NCI-H1417 treated with DMSO at 0.1 percent for 48 hours (cell line): ENCODE measurements around the gene MRPL23.
"Not testable (repeated sequence)": the region's sequence is repeated elsewhere in the genome, so short reads cannot be mapped to it uniquely, and the experiment has no call there.

ENCODE experiments used
- DNase-seq: peaks from one replicate; lab custom pipeline; 2025; lab: John Stamatoyannopoulos, UW

The MRPL23 gene

DNA sequence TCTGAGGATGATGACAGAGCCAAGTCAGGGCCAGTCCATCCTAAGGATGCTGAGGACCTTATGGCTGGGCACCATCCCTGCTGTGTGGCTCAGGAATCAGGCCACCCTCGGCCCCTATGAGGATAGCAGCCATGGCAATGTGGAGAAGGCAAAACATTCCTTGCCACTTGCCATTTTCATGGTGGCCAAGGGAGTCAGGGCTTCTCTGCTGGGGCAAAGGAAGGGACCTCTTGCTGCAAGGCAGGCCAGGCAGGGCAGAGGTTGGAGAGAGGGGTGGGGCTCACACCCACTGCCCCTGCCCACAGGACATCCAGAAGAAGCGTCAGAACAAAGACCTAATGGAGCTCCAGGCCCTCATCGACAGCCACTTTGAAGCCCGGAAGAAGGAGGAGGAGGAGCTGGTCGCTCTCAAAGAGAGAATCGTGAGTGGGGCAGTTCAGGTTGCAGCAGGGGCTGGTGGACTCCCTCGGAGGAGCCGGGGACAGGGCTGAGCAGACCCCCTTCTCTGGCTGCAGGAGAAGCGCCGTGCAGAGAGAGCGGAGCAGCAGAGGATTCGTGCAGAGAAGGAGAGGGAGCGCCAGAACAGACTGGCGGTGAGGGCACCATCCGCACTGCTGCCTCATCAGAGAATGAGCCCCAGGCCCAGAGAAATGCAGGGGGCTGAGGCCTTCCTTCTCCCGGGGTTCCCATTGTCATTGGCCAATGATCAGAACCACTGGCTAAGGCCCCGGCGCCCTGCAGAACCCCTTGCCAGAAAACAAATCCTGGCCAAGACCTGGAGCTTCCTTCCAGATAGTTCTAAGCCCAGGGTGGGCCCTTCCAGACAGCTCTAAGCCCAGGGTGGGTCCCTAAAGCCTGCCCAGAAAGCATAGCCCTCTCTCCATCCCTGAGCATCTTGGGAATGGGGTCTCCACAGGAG lies 13.5 kb upstream of the MRPL23 start:
- DNase-seq = no peak

DNA sequence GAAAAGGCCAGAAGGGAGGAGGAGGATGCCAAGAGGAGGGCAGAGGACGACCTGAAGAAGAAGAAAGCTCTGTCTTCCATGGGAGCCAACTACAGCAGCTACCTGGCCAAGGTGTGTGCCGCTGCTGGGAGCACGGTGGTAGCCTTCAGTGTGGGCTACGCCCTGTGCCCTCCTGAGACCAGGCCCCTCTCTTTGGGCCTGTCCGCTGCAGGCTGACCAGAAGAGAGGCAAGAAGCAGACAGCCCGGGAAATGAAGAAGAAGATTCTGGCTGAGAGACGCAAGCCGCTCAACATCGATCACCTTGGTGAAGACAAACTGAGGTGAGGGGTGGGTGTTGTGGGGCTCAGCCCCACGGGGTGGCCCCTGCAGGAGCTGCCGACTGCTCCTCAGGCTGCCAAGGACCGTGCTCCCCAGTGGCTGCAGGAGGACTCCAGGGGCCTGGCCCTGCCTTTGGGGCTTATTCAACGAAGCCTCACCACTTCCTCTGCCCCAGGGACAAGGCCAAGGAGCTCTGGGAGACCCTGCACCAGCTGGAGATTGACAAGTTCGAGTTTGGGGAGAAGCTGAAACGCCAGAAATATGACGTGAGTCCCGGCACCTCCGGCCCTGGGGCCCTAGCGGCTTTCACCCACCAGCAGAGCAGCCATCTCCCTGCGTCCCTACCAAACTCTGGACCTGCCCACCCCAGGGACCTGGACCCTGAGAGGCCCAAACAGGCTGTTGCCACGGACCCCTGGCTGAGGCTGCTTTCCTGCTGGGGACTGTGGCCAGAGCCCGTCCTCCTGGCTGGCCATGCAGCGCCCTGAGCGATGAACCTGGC lies 12.6 kb upstream of the MRPL23 start:
- no peak for DNase-seq

DNA sequence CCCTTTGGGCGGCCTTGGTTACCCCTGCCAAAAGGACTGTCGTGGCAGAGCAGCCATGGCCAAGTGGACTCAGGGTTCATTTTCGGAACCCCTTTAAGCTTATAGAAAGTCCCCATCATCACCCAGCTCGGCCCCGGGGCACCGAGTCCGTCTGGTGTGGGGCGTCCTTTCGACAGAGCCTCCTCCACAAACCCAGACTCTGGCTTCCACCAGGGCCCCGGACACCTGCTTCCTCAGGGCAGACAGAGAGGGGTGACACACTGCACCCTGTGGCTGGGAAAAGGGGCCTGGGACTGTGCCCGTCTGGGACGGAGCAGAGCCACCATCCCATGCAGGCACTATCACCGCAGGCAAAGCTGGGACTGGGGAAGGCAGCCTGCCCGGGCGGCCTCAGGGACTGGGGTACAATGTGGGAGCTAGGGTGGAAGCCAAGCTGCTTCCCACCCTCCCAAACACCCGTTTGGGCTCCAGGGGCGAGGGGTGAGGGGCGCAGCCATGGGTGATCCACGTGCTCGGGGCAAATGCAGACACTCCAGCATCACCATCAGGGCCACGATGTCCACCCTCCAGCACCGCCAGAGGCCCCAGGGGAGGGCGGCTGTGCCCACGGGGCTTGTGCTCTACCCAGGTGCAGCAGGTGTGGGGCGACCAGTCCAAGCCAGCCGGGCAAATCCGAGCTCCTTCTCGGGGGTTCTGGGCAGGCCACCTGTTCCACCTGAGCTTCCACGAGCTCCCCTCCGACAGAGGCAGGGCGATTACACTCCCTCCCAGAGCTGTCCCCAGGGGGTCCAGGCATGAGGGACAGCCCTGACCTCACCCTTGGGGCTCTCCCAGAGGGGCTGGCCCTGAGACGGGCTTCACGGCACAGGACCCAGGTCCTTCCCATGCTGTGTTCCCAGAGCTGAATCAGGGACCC lies 11.7 kb upstream of the MRPL23 start:
- no peak for DNase-seq

DNA sequence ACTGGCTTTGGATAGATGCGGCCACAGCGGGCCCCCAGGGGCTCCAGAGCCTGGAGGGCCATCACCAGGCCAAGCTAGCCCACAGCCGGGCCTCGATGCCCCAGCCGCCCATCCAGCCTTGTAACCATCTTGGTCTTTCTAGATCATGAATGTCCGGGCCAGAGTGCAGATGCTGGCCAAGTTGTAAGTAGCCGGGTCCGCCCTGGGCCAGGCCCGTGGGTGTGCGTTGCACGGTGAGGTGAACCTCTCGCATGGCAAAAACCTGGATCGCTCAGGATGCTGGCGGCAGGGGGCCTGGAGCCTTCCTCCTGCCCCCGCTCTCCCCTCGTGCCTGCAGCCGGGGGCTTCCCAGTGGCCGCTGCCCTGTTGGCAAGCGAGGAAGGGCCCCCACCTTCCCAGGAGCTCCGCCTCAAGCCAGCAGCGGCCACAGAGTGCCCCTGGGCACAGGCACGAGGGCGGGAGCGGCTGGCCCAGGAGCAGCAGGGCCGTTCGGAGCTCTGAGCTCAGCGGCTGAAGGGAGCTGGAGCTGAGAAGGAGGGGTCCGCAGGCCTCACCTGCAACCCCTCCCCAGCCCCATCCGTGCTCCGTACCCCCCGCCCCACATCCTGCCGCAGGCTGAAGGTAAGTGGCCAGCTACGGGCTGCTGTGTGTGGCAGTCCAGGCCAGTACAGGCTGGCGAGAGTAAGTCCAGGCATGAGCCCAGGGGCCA lies 10.9 kb upstream of the MRPL23 start:
- no peak for DNase-seq

DNA sequence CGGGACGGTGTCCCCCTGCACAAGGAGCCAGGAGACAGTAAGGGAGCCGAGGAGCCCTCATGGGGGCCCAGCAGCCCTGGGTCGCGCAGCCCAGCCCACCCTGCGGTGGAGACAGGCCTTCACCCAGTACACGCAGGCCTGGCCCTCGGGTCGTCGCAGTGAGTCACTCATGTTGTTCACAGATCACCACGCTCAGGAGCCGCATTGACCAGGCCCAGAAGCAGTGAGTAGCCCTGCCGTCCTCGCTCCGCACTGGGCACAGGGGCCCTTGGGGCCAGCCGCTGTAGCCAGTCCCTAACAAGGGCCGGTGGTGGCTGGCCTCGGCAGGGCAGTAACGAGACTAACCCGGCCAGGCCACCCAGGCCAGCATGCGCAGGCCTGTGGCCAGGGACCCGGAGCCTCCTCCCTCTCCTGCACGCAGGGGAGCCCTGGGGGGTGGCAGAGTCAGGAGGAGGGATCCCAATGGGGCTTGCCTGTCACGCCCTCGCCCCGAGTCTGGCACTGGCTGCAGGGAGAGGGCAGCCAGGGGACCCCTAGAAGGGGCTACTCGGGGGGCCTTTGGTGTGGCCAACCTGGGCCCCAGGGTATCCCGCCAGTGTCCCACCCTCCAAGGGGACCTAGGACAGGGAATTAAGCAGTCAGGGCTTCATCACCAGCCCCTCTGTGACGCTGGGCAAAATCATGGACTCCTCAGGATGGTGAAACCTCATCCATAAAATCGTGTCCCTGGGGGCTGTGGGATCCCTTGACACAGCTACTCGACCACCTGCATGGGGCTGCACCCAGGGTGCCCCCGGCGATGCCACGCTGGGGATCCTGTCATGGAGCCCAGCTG lies 10.1 kb upstream of the MRPL23 start:
- DNase-seq = no peak

DNA sequence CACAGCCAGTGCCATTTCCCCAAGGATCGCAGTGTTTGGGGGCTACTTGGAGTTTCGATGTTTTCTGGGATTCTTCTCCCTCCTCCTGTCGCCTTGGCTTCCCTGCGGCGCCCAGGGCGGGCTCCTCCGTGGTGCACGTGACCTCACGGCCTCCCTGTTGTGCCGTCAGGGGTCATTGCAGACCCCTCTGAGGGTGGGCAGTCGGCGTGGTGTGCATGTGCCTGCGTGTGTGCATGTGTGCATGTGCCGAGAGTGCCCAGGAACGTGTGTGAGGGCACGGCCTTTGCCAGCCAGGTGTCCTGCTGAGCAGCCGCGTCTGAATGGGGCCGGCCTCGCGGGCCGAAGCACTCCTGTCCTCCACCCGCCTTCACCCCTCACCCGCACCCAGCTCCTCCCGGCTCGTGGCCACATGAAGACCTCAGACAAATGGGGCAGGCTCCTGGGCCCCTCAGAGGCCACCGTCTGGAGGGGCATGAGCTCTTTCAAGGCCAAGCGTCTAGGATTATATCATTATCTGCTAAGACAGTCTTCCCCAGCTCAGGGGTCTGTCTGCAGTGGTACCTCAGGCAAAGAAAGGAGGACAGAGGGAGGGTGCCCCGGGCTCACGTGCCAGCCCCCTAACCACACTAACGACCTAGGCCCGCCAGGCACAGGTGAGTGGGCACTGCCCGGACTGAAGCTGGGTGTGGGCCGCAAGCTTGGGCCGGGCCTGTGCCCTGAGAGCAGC lies 9.4 kb upstream of the MRPL23 start:
- DNase-seq = no peak

DNA sequence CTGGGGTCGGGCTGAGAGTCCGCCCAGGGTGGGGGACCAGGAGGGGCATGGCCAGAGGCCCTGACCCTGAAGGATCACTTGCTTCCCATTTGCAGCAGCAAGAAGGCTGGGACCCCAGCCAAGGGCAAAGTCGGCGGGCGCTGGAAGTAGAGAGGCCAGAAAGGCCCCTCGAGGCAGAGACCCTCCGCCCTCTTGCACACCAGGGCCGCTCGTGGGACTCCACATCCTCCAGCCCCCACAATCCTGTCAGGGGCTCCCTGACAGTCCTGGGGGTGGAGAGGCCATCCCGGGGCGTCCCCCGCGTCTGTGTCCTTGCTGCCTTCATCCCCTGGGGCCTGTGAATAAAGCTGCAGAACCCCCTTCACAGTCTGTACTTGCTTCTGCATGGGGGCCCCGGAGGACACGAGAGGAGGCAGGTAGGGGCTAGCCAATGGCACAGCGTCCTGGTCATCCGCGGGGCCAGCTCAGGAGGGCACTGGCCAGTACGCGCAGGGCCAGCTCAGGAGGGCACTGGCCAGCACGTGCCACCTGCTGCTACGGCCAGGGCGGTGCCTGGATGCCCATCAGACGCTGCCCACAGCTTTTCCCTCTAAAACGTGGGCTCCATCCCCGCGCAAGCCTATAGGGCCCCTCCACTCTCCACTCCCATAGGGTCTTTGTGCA lies 8.7 kb upstream of the MRPL23 start:
- DNase-seq = no peak

DNA sequence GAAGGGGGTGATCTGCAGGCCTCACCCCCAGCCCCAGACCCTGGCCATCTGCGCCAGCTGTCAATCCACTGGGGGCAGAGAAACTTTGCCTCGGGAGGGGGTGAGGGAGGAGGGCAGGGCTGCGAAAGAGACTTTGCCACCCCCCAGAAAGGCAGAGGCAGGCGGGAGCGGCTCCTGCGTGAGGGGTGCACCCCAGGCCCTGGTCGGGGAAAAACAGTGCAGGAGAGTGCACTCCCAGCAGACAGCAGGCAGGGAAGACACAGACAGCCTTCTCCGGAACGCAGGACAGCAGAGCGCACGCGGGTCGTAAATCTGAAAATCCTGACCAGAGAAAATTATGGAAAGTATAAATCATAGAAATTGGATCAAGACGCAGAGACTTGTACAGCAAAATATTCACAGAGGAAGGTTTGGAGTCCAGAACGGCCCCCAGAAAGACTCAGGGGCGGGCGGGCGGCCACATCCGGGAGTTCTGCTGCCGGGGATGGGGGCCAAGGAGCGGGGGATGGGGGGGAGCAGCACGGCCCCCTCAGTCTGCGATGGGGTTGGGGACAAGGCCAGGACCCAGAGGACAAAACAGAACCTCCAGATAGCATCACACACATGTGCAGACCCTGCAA lies 8.0 kb upstream of the MRPL23 start:
- DNase-seq = no peak

DNA sequence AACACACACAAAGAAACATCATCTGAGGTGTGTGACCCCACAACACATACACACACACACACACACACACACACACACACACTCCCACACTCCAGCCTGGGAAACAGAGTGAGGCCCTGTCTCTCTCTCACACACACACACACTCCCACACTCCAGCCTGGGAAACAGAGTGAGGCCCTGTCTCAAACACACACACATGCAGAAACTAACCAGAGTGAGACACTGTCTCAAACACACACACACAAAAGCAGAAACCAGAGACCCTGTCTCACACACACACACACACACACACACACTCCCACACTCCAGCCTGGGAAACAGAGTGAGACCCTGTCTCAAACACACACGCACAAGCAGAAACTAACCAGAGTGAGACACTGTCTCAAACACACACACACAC lies 7.3 kb upstream of the MRPL23 start:
- DNase-seq = not testable (repeated sequence)

DNA sequence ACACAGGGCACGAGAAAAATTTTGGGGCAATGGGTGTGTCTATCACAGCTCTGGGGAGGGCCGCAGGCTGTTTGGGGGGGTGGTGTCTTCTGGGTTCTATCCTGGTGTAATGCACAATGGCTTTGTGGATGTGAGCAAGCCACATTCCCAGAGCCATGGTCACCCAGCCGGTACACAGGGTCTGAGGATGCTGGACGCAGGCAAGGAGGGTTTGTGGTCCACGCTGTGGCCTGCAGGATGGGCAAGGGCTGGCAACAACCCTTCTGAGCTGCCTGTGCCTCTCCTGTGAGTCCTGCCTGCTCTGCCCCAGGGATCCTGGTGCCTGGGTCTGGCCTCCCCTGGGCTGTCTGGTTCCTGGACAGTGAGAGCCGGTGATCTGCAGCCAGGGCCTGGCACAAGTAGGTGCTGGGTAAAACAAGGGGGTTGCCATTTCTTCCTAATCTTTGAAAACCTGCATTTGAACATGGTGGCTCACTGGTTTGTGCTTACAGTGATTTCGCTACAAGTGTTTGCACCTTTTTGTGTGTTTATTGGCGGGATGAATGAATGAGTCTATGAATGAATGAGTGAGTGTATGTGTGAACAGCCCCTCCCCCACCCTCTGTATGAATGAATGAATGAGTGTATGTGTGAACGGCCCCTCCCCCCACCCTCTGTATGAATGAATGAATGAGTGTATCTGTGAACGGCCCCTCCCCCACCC lies 4.4 kb upstream of the MRPL23 start:
- DNase-seq = no peak

DNA sequence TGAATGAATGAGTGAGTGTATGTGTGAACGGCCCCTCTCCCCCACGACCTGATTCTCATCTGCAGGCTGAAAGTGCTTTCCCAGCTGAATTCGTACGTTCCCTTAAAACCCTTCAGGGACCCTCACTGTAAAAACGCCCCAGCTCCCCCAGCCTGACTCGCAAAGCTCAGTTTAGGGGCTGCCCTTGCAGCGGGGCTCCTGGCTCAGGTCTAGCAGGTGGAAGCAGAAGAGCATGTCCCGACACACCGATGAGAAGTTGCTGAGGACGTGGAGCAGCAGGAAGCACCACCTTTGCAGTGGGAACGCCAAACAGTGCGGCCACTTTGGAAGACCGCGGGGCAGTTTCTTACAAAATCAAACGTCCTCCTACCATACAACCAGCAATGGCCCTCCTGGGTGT lies 3.6 kb upstream of the MRPL23 start:
- DNase-seq = no peak

DNA sequence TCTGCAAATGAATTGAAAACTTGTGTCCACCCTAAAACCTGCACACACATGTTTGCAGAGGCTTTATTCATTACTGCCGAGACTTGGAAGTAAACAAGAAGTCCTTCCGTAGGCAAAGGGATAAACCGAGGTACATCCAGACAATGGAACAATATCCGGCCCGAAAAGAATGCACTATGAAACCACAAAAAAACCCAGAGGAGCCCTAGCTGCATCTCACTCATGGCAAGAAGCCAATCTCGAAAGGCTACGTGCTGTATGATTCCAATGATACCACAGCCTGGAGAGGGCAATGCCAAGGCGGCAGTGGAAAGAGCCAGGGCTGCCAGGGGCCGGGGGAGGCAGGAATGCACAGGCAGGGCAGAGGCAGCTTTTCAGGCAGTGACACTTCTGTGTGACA lies 3.2 kb upstream of the MRPL23 start:
- DNase-seq = no peak

DNA sequence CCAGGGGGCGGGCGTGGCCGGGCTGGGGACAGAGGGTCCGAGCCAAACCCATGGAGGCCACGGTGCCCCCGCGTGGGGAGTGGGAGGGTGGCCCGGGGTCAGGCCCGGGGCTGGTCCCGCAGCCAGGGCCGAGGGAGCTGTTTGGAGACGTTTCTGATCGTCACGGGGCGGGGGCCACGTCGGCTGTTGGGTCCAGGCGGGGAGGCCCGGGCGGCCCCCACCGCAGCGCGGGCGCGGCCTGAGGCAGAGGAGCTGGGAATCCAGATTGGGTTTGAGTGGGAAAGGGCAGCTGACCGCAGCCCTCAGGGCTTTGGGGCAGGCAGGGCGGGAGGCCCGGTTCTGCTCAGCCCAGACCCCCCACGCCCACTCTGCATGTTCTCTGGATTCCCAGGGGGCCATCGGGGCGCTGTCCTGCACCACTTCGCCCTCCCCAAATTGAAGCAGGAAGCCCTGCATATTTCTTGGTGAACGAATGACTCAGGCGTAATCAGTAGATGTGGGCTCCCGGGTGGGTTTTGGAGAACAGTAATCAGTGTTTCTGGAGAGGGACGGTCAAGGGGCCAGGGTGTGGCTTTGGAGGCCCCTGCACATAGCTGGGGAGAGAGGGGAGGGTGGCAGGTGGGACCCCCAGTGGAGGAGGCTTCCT lies 583 bp downstream of the MRPL23 start:
- no peak for DNase-seq

DNA sequence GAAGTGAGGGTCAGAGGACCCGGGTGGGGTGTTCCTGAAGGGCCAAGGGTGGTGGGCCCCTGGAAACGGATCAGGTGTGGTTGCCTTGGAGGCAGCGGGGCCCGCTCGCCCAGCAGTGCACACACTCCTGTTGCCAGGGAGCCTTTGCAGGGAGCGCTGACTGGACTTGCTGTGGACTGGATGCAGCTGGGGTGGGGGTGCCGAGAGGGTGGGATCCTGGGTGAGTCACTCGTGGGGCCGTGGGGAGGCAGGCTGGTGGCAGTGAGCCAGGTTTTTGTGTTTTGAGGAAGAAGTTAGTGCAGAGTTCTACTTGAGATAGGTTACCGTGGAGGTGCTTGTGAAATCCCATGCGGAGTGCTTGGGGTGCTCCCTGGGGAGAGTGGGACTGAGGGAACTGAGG lies 1.3 kb downstream of the MRPL23 start:
- DNase-seq = no peak

DNA sequence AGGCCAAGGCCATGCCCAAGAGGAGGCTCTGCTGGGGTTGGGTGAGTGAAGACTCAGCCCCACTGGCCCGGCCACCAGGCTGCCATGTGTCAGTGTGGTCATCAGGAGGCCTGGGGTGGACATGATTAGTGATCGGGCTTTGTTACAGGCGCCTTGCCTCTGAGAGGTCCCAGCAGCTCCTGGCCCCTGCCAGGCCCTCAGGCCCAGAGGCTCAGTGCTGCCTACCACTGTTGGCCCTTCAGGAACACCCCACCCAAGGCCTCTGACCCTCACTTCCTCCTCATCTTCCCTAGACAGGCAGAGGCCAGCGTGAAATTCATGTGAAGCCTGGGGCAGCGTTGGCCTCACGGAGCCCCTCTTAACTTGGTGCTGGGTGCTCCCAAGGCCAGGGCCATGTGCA lies 2.2 kb downstream of the MRPL23 start:
- no peak for DNase-seq

DNA sequence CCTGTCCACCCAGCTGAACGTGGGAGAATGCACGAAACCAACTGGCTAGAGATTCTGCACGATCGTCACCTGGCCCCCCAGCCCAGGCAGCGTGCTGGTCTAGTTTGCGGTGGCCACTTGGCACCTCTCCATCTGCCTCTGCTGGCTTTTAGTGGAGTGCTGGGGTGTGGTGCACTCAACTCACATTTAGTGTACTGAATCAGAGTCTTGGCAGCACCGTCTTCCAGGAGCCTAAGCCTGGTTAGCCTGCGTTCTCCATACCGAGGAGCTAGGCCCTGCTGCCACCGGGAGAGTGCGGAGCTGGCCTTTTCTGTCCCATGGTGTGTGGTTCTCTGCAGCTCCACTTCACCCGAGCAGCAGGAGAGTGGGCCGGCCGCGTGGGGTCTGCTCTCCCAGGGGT lies 2.8 kb downstream of the MRPL23 start:
- no peak for DNase-seq

DNA sequence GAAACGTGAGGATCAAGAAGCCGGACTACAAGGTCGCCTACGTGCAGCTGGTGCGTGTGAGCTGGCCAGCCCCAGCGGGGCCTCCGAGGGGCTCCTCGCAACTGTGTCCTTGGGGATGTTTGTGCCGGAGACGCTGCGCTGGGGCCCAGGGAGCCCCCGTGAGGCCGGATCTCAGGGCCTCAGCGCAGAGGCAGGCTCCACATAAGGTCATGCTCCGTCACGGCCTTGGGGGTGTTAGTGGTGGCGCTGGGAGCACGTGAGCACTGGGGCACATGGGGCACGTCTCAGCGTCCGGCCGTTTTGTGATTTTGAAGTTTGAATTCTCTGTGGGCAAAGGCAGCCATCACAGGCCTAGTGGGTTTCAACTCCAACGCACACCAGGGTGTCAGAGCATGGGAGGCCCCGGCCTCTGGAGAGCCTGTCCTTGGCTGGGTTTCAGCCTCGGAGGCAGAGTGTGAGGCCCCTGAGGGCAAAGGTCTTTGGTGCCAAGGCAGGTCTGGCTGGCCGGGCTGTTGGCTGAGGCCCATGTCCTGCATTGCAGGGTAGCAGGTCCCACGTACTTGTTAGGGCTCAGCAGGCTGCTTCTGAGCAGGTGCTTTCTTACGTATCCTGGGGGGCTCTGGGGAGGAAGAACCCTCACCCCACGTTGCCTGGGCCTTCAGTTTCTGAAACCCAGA lies 5.8 kb downstream of the MRPL23 start:
- DNase-seq = no peak
